Fibroblast of skin of scalp (primary cell): ENCODE data around the gene GALNT12.

Source experiments
- DNase-seq: peaks from one replicate; pipeline ENCODE4 v3.0.0-alpha.2; 2013

Gene GALNT12

GRCh38 chr9:98833090-98833956 lies 25.9 kb downstream of the GALNT12 start:
- DNase-seq: no peak

- DNase-seq: no peak
Measured at GRCh38 chr9:98834386-98834785, 26.9 kb downstream of the GALNT12 start.

GRCh38 chr9:98836206-98836605 lies 28.7 kb downstream of the GALNT12 start:
- DNase-seq: no peak

GRCh38 chr9:98837516-98837915 lies 30.0 kb downstream of the GALNT12 start:
- DNase-seq: no peak

- no peak for DNase-seq
Measured at GRCh38 chr9:98838155-98838867, 30.8 kb downstream of the GALNT12 start.

- DNase-seq: no peak
Measured at GRCh38 chr9:98838868-98839565, 31.5 kb downstream of the GALNT12 start.

- no peak for DNase-seq
Measured at GRCh38 chr9:98839724-98840123, 32.3 kb downstream of the GALNT12 start.

GRCh38 chr9:98842510-98842909 lies 35.0 kb downstream of the GALNT12 start:
- DNase-seq: no peak

- no peak for DNase-seq
Measured at GRCh38 chr9:98846081-98846480, 38.6 kb downstream of the GALNT12 start.

- no peak for DNase-seq
Measured at GRCh38 chr9:98846879-98847278, 39.4 kb downstream of the GALNT12 start.

- DNase-seq: peak; percentile 83
Measured at GRCh38 chr9:98848450-98849149, 41.1 kb downstream of the GALNT12 start.

GRCh38 chr9:98849563-98849962 lies 42.1 kb downstream of the GALNT12 start:
- DNase-seq: no peak

- no peak for DNase-seq
Measured at GRCh38 chr9:98850851-98851729, 43.6 kb downstream of the GALNT12 start.

- DNase-seq: no peak
Measured at GRCh38 chr9:98851730-98852459, 44.4 kb downstream of the GALNT12 start.

- DNase-seq: no peak
Measured at GRCh38 chr9:98852460-98852734, 44.9 kb downstream of the GALNT12 start.

GRCh38 chr9:98852961-98853360 lies 45.5 kb downstream of the GALNT12 start:
- no peak for DNase-seq

GRCh38 chr9:98854266-98854665 lies 46.8 kb downstream of the GALNT12 start:
- DNase-seq: peak; percentile 90

- no peak for DNase-seq
Measured at GRCh38 chr9:98855592-98855991, 48.1 kb downstream of the GALNT12 start.

GRCh38 chr9:98856982-98857381 lies 49.5 kb downstream of the GALNT12 start:
- peak; percentile 86 for DNase-seq

- DNase-seq: no peak
Measured at GRCh38 chr9:98859941-98860340, 52.5 kb downstream of the GALNT12 start.

GRCh38 chr9:98860871-98861293 lies 53.4 kb downstream of the GALNT12 start:
- DNase-seq: peak; percentile 98
